NAMALWA (cell line): ENCODE measurements around the gene VAMP8.
A peak's percentile ranks its signal among the peaks of the same experiment; 100 is the strongest.
"Not testable (repeated sequence)": the region's sequence is repeated elsewhere in the genome, so short reads cannot be mapped to it uniquely, and the experiment has no call there.

Source experiments
- DNase-seq: peaks from one replicate; pipeline ENCODE4 v3.0.0-alpha.2; 2015; ENCODE audit warnings: low spot score

VAMP8 gene

DNA sequence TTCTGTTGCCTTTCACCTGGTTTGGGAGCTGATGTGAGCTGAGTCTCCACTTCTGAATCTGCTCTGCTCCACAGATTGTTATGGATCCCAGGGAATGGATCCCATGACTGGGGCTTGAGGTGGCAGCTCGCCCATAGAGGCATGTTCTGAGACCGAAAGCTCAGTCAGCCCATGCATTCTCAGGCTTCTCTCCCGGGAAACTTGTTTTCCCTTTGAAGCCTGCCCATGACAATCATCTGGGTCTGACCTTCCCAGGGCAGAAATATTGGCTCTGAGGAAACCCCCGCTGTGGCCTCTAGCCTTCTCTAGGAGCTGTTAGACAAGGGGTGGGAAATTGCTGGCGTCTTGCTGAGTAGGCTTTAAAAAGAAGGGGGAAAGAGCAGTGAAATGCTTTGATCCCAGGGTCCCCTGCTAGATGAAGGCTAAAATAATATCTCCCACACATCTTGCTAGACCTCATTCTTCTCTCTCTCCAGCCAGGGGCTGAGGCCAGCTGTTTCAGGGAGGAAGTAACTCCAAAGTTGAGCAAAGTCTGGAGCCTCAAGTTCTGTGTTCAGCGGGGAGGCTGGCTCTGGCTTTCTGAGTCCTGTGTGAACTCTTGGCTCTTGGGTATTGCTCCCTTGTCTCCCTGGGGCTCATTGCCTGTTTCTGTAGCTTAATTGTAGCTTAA lies 2.0 kb downstream of the VAMP8 start:
- peak; percentile 43 for DNase-seq

DNA sequence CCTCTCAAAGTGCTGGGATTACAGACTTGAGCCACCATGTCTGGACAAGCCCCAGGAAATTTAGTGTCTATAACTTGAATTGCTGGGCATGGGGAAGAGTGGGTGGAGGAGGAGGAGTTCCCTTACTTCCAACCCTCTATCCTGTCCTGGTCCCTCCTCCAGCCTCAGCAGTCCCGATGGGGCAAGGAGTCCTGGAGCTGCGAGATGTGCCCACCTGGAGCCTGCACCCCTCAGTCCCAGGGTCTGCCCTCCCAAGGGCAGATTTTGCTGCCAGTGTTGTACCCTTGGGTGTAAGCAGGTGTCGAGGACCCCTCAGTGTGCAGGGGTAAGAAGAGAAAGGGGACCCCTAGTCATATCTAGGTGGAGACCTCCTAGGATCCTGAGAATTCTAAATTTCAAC lies 2.8 kb downstream of the VAMP8 start:
- no peak for DNase-seq

DNA sequence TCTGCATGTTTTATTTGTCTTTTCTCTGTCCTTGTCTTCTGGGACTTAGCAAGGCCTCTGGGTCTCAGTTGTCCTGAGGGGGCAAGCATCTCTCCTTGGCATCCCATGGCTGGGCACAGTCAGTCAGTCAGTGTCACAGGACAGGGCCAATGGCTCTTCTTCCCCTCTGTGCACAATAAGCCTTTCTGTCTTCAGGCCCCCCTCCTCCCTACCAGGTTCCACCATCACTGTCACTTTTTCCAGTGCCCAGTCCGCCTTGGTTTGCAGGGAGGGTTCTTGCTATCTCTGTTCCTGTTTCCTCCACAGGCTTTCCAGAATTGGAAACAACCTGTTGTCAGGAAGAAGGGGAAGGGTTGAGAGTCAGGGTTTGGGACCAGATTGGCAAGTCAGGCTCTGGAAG lies 5.1 kb downstream of the VAMP8 start:
- DNase-seq = no peak

DNA sequence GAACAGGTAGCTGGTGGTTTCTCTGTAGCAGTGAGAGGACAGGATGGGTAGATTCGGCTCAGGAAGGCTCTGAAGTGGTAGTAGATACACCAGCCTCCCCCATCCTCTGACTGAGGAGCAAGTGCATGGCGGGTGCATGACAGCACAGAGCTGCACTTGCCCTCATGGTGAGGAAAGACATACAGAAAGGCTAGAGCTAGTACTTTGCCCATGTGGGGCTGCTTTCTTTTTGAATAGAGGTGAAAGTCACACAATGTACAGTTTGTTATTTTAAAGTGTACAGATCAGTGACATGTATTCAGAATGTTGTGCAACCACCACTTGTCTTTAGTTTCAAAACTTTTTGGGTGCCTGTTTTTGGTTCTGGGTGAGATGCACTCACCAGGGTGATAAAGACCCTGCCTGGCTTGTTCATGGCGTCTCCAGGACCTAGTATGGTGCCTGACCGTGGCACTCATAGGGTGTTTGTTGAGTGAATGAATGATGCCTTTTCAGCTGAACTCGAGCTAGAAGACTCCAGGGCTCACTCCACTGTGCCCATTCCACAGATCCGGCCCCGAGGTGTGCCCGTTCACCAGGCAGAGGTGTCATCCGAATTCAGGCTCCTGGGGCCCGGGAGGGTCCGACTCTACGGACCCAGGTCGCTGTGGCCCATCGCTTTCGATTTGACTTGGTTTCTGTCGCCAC lies 6.4 kb downstream of the VAMP8 start:
- no peak for DNase-seq

DNA sequence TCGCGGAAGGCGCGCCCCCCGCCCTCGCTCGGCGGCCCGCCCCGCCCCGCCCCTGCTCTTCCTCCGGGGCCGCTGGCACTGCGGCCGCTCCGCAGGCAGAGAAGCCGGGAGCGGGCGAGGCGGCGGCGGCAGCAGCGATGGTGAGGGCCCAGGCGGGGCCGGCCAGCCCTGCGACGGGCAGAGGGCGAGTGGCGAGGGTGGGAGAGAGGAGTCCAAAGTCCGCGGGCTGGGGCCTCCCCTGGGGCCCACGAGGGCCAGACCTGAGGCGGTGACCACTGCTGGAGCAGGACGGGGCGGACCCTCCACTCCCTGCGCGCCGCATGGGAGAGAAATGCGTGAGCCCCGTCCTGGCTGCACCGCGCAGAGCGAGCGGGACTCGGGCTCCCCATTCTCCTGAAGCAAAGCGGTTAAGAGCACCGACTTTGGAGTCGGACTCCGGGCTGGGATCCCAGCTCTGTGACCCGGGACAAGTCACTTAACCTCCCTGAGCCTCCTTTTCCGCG lies 7.0 kb downstream of the VAMP8 start, which contains the start of gene VAMP5:
TSS of gene VAMP5 (plus strand) at position 78 of the 503 bp plus-strand sequence. CDS start at position 138, 60 bp downstream.
- no peak for DNase-seq

DNA sequence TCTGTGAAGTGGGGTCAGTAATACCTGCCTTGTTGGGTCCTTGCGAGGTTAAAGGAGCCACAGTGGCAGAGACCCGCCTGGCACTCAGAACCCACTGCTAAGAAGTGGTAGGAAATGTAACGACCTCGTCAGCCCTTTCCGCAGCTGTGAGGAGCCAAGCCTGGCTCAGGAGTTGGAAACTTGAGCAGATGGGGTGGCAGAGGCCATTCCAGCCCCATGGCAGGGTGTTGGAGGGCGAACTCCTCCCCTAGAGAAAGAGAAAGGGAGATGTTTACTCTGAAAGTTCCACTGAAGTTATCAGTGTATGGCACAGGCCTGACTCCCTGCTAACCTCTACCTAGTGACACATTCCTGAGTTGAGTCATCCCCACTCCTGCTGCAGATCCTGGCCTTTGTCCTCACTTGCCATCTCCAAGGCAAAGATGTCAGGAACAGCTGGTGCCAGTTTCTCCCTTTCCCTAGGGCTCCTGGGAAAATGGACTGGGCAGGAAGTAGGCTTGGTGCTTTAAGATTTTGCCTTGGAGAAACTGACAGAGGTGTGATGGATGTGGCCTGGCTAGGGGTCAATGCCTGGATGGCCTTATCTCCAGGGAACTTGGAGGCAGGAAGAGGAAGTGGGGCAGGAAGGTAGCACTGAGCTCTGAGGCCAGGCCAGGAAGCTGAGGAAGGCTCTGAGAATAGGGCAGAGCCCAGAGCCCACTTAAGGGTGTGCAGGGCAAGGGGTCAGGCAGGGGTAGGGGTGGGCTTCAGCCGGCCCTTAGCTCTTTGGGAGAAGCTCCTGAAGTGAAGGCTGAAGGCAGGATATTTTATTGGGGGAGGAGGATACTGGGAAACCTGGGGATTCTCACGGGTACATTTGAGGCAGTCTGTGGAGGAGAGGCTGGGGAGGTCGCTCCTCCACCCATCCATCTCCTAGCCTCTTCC lies 7.7 kb downstream of the VAMP8 start:
- no peak for DNase-seq

DNA sequence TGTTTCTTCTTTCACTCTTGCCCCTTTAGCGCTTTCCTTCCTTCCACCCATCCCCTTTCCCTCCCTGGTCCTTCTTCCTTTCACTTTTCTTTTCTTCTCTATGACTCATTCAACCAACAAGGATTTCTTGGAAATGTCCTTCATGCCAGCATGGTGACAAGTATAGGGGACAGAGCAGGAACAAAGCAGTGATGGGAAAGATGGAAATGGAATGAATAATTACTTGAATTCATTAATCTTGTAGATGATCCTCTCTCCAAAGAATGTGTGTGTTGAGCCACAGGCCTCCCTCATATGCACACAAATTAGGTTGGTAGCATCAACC lies 8.4 kb downstream of the VAMP8 start:
- DNase-seq = no peak

DNA sequence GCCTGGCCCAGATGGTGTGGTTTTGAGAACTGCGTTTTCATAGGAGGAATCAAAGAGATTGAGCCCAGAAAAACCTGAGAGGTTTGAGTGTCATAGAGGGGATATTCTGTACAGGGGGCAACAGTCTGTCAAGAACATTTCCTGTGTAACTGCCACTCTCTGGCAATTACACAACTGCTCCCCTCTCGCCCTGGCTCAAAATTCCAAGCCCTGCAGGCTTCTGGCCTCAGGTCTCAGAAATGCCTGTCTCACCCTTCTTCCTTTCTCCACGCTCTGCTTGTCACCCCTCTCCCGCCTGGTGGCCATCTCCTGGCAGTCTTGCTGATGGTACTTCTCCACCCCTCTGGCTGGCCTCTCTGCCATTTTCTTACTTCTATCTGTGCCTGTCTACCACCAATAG lies 10.8 kb downstream of the VAMP8 start:
- no peak for DNase-seq

DNA sequence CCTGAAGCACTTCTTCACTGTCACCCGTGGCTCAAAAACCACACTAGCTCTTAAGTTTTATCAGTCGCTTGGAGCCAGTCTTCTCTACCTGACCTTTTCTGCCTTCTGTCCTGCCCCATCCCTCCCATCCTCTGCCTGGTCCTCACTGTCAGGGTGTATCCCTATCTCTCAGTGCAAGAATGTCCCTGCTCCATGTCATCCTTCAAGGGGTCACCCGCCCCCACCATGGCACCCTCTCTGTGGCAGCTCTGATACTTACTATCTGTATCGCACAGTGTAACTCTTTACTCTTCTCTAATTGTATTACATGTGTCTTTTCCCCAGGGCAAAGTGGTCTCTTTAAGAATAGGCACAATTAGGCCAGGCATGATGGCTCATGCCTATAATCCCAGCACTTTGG lies 11.3 kb downstream of the VAMP8 start:
- no peak for DNase-seq

DNA sequence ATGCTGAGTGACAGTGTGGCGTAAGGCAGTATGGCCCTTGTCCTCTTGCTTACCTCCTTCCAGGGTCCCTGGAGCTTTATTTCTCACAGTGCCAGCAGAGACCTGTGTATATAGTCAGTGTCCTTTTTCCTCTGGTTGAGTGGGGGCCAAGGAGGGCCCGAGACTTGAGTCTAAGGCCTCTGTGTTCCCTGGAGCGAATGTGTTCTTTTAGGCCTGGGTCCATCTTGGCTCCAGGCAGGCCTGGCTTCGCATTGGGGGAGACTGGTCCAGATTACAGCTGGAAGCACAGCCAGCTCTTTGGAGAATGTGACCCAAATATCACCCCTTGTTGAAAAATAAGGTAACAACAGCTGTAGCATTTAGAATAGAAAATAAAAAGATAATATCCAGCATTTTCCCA lies 11.8 kb downstream of the VAMP8 start:
- no peak for DNase-seq

DNA sequence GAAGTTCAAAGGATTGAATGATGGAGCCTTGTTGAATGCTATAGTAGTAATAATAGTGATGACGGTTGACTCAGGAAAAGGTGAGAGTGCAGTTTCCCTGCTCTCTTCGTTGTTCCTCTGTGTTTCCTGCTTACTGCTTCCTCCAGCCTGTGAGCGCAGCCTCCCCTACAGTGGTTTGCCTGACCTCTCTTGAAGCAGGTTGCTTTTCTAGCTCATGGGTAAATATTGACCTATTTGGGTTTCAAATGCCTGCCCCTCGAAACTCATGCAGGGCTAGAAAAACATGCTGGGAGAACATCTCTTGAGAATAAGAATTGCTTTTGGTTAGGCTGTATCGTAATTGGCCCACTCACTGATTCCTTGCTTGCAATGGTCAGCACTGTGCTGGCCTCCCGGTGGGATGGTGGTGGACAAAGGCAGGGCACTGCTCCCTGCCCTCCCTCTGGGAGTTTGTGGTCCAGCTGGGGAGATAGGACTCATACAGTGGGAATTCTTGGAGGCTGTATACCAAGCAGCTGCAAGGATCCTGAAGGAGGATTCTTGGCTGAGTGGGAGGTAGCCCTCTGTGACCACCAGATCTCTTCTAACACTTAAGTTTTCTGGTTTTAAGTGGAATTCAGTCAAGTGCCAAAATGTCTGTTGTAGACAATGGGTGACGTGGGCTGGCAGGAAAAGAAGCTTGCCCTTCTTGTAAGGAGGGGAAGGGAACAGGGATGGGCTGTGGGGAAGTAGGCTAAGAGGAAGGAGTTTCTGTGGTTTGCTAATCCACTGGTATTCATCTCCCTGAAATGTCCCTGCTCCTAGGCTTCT lies 12.8 kb downstream of the VAMP8 start:
- no peak for DNase-seq

DNA sequence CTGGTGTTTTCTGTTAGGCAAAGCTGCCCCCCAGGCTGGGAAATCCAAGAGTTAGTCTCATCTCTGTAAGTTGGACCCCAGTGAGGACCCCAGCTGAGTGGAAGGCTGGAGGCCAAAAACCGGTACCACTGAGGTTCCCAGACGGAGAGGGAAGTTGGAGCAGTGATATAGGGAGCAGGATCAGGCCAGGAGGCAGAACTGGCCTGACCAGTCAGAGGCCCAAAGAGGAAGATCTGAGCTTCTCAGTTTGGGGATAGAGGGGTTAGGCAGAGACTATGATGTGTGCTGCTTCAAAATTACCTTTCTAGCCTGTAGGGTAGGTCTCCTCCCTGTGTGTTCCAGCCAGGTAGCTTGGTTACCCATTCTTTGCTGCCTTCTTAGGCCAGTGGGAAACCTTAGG lies 13.6 kb downstream of the VAMP8 start:
- DNase-seq = no peak

DNA sequence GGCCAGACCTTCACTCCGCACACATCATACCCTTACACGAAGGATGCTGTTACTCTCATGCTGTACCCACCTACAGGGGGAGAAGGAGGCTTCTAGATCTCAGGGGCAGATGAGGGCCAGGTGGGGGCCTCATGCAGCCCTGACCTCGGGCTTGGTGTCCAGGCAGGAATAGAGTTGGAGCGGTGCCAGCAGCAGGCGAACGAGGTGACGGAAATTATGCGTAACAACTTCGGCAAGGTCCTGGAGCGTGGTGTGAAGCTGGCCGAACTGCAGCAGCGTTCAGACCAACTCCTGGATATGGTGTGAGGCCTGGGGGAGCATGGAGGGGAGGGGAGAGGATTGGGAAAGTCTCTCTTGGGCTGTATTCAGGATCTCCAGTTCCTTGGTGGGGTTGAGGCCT lies 14.2 kb downstream of the VAMP8 start:
- DNase-seq = no peak

DNA sequence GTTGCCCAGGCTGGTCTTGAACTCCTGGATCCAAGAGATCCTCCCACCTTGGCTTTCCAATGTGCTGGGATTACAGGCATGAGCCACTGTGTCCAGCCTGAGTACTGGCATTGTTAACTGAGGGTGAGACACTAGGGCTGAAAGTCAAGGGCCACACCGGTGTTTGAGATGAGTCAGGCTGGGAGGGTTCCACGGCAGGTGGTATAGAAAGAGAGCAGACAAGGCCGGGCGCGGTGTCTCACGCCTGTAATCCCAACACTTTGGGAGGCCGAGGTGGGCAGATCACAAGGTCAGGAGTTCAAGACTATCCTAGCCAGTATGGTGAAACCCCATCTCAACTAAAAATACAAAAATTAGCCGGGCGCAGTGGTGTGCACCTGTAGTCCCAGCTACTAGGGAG lies 14.9 kb downstream of the VAMP8 start:
- DNase-seq = not testable (repeated sequence)

DNA sequence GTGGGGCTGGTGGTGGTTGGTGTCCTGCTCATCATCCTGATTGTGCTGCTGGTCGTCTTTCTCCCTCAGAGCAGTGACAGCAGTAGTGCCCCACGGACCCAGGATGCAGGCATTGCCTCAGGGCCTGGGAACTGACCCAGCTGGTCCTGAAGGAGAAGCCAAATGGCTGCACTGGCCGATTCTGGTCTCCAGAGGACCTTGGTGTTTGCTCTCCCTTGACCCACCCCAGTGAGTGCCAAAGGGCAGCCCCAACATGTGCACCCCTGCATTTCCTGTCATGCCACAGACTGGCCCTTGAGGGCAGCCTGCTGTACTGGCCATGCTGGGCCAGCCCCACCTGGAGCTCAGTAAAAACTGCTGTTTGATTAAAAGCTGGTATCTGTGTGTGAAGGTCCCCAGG lies 15.6 kb downstream of the VAMP8 start:
- DNase-seq = no peak

DNA sequence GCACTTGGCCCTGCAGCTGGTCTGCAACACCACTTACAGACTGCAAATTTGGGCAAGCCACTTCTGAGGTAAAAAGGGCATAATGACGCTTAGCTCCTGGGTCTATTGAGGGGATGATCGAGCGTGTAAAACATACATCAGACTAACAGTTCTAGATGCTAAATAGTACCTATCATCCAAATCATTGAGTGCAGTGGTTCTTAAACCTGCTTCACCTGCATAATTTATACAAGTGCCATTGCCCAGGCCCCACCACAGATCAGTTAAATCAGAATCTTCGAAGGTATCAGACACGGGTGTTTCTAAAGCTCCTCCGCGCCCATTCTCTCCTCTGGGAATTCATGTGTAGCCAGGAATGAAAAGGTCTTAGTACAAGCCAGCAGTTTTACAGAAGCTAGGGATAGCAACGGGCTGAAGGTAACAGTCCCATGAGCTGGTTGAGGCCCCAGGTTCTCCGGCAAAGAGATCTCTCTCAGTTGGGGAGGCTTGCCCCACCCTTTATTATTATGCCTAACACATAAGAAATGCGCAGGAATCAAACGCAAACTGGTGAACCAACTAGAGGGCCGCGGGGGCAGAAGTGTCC lies 17.4 kb downstream of the VAMP8 start:
- no peak for DNase-seq

DNA sequence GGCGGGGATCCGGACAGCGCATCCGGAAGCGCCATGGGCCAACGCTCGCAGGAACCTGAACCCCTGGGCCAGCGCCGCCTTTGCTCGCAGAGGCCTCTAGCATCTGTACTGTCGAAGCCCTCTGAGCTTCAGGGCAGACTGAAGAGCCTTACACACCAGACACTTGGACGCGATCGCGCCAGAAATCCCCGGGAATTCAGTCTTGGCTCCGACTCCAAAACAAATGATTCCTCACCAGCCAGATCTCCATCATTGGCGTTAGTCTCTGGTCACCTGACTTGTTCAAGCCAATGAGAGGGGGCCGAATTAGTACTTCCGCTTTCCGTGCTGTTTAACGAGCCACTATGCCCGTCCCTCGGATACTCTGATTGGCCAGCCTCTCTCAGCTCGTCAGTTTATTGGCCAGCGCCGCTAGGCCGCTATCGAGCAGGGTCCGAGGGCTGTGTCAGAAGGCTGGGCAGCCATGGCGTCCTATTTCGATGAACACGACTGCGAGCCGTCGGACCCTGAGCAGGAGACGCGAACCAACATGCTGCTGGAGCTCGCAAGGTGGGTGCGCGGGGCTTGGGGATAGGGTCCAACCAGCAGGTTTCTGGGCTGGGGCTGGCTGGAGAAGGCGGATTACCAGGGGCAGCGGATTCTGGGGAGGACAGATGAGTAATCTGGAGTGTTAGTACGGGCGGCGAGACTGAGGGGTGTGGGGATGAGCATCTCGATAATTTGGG lies 18.1 kb downstream of the VAMP8 start, which contains the start of gene RNF181:
TSS of gene RNF181 (plus strand) at position 445 of the 725 bp plus-strand sequence. CDS start at position 464, 19 bp downstream.
- peak; percentile 98 for DNase-seq

DNA sequence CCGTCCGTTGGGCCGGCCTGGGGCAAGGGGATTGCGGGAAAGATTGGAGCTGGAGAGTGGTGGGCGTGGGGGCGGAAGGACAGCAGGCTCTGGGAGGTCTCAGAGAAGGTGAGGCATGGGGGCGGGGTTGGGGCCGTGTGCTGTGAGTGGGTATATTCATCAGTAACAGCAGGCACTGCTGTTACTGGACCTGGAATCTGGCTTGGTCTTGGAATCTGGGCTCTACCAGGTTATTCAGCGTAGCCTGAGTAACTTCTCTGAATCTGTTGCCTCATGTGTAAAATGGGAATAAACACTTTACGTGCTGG lies 18.6 kb downstream of the VAMP8 start:
- peak; percentile 37 for DNase-seq

DNA sequence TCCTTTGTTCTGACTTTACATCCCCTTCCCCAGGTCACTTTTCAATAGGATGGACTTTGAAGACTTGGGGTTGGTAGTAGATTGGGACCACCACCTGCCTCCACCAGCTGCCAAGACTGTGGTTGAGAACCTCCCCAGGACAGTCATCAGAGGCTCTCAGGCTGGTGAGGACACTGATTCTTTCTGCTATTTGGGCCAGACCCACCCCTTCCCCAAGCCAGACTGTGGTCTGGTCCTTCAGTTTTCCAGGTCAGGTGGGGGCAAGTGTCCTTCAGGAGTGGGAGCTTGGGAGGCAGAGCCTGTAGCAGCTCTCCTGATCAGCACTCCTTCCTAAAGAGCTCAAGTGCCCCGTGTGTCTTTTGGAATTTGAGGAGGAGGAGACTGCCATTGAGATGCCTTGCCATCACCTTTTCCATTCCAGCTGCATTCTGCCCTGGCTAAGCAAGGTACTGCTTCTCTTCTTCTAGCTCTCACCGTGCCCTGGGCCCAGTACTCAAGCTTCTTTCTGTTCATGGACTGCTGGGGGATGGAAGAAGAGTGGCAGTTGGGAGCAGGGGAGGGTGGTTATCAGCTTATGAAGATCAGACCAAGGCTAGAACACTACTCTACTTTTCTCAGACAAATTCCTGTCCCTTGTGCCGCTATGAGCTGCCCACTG lies 19.2 kb downstream of the VAMP8 start:
- DNase-seq = no peak

DNA sequence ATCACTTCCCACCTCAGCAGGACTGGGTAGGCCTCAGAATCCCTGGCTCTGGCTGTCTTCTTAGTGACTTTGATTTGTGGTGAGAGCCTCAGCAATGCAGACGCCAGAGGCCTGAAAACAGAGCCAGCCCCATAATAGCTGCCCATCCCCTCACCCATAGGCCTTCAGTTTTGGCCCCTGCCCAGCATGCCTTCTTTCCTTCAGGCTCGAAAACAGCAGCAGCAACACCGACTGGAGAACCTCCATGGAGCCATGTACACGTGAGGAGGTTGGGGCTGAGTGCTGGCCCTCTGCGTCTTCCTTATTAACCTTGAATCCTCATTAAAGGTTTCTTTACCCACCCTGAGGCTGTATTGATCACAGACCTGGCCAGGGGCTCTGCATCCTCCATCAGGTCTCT lies 19.9 kb downstream of the VAMP8 start:
- no peak for DNase-seq
